Measurements from ENCODE around the gene UBE3D. TPM values are rescaled to one million over a fixed set of nuclear protein-coding genes. Genes with fewer than 3 reads are reported as not detected.

UBE3D gene
- total RNA-seq, 1 experiment from 2014 or later, result 10.7 TPM

DNA sequence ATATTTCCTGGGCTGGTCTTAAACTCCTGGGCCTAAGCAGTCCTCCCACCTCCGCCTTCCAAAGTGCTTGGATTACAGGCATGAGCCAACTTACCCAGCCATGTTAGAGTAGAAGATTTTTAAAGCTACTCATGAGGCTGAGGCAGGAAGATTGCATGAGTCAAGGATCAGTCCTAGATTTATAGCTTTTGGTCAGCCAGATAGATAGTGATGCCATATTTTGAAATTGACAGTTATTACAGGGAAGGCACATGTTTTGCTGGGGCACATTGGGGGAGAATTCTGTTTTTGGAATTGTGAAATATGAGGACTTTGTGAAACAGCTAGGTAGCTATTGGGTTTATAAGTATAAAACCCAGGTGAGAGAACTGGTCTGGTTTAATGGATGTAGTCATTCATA is 42.7 kb upstream of the UBE3D start:
- Histone ChIP-seq H3T11ph (ENCODE audit: low read length) (no peak overlapping the region), H2BK20ac (ENCODE audit: low read depth, low read length, poor library complexity, severe bottlenecking) (no peak overlapping the region), H3K27ac (ENCODE audit: insufficient read length, low read depth, low read length) (no peak overlapping the region), H4K91ac (ENCODE audit: insufficient read length, low read depth, low read length) (no peak overlapping the region), H4K8ac (replicated peaks; ENCODE audit: insufficient read length, low read depth, low read length) (no peak overlapping the region), H3K9ac (ENCODE audit: extremely low read depth, insufficient read length, low read length) (no peak overlapping the region), H3K9me3 (ENCODE audit: control insufficient read depth, low read depth, low read length) (no peaks in the 10 kb centered on the region), H3K79me2 (ENCODE audit: insufficient read depth, low read length) (no peaks in the 10 kb centered on the region), H2BK120ac (ENCODE audit: low read depth, low read length, poor library complexity, severe bottlenecking) (no peak overlapping the region), H3K27me3 (ENCODE audit: insufficient read depth, low read length) (no peaks in the 10 kb centered on the region), H4K5ac (ENCODE audit: insufficient read length, low read depth, low read length) (no peak overlapping the region), H3K4me2 (ENCODE audit: insufficient read depth, insufficient read length, low read length) (no peak overlapping the region), H2AK5ac (ENCODE audit: insufficient read length, low read length) (no peak overlapping the region), H3K4me1 (ENCODE audit: insufficient read depth, low read length) (no peaks in the 10 kb centered on the region), H3K4ac (ENCODE audit: low read depth, low read length) (no peak overlapping the region), H3K23ac (ENCODE audit: insufficient read length, low read depth, low read length) (no peak overlapping the region), H3K23me2 (ENCODE audit: insufficient read length, low read depth, low read length, poor library complexity, severe bottlenecking) (no peaks in the 10 kb centered on the region), H2BK15ac (ENCODE audit: low read depth, low read length) (no peak overlapping the region), H2BK12ac (ENCODE audit: insufficient read length, low read depth, low read length) (no peak overlapping the region), H2AFZ (ENCODE audit: low read length) (no peak overlapping the region), H4K20me1 (ENCODE audit: control insufficient read depth, insufficient read depth, insufficient read length) (no peaks in the 10 kb centered on the region), H2BK5ac (ENCODE audit: insufficient read length, low read length) (no peak overlapping the region), H3K56ac (ENCODE audit: insufficient read length, low read depth, low read length) (no peak overlapping the region), H3K14ac (ENCODE audit: insufficient read depth, low read length) (no peak overlapping the region), H3K18ac (ENCODE audit: insufficient read length, low read depth, low read length) (no peak overlapping the region), H3K79me1 (ENCODE audit: insufficient read depth, low read depth, low read length, poor library complexity, severe bottlenecking) (no peaks in the 10 kb centered on the region)
- no peak overlapping the region for H3K4me3 Mint-ChIP-seq
- no peak for DNase-seq
- H3K27ac Mint-ChIP-seq, result no peak overlapping the region; a peak in 2 of 7 replicates
- TF ChIP-seq CTCF (conservative IDR thresholded peaks at IDR 0.05), result no peak
- WGBS (ENCODE audit: extremely low coverage, insufficient read length, low lambda C conversion rate), result no CpG with 5 or more reads among the region's 1 CpG
- no peaks in the 10 kb centered on the region for H3K27me3 Mint-ChIP-seq (ENCODE audit: low read depth)
- H3K9me3 Mint-ChIP-seq, result no peaks in the 10 kb centered on the region; a peak in 1 of 5 replicates
- H3K36me3 Mint-ChIP-seq (ENCODE audit: insufficient read depth in 1 of 3, low read depth in 3 of 3), result peaks cover 15 to 23% (median 21%) of the 10 kb centered on the region in 3 experiments
- peaks cover 4 to 5% of the 10 kb centered on the region in 2 experiments; a peak in 2 of 4 replicates for H3K4me1 Mint-ChIP-seq

All from H9 (cell line).